Measurements from ENCODE around the gene PCDHA9.
A peak's percentile ranks its signal among the peaks of the same experiment; 100 is the strongest.
"Not testable (repeated sequence)": the region's sequence is repeated elsewhere in the genome, so short reads cannot be mapped to it uniquely, and the experiment has no call there.

Gene PCDHA9

DNA sequence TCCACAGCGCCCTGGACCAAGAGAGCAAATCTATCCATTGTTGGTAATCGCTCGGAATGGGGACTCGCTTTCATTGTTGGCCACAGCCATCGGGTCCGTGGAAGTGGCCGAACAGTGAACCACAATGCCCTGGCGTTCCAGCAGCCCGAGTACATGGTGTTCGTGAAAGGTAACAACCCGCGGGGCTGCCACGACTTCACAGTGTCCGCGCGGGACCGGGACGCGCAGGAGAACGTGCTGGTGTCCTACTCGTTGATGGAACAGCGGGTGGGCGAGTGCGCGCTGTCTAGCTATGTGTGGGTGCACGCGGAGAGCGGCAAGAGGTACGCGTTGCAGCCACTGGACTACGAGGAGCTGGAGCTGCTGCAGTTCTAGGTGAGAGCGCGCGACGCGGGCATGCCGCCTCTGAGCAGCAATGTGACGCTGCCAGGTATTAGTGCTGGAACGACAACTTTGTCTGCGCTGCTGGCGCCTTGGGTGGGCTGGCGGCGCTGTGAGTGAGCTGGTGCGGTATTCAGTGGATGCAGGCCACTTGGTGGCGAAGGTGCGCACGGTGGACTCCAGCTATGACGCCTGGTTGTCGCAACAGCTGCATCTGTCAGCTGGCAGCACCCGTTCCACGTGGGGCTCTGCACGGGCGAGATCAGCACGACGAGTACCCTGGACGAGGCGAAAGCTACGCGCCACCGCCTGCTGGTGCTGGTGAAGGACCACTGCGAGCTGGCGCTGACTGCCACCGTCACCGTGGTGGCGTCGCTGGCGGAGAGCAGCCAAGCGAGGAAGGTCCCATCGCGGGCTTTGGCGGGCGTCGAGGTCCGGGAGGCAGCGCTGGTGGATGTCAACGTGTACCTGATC lies 14.5 kb downstream of the PCDHA9 start:
- Histone ChIP-seq H3K9ac (ENCODE audit: low read length in 5 of 5) (no peak overlapping the region), H3K27ac (ENCODE audit: low read depth, low read length) (no peak overlapping the region), H3K27me3 (ENCODE audit: control insufficient read depth in 5 of 5, insufficient read depth in 4 of 5, low read length in 5 of 5) (peaks cover 0 to 13% (median 10%) of the 10 kb centered on the region in 5 donors), H3K4me1 (ENCODE audit: control insufficient read depth in 5 of 5, insufficient read depth in 5 of 5, low read length in 5 of 5) (no peaks in the 10 kb centered on the region), H3K36me3 (ENCODE audit: control insufficient read depth in 5 of 5, insufficient read depth in 5 of 5, low read length in 5 of 5) (no peaks in the 10 kb centered on the region), H3K4me3 (ENCODE audit: low read depth in 1 of 5, low read length in 5 of 5) (no peak overlapping the region), H3K9me3 (ENCODE audit: control insufficient read depth in 5 of 5, low read length in 5 of 5) (peaks cover 0 to 28% (median 21%) of the 10 kb centered on the region in 5 donors)

DNA sequence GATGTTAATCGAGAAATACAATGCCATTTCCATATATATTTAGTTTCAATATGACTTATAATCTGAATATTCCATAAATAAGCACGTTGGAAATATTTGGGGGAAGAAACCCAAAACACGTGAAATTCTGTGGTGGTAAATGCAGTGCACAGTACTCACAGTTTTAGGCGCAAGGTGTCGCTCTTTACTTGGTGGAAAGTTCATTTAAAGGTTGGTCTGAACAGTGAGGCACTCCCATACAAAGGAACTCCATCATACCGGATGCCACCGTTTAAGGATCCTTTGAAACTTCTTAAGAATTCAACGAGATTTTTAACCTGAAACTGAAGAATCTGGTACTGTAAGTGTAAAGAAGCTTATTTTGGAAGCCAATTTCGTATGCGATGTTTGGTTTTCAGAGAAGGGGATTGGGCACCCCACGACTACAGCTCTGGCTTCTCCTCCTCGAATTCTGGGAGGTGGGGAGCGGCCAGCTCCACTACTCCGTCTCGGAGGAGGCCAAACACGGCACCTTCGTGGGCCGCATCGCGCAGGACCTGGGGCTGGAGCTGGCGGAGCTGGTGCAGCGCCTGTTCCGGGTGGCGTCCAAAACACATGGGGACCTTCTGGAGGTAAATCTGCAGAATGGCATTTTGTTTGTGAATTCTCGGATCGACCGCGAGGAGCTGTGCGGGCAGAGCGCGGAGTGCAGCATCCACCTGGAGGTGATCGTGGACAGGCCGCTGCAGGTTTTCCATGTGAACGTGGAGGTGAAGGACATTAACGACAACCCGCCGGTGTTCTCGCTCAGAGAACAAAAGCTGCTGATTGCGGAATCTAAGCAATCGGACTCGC lies 20.8 kb downstream of the PCDHA9 start, which contains the start of gene PCDHA11:
Gene PCDHA11, plus strand, starts transcription at position 237 of the 834 bp plus-strand sequence. Its CDS starts 147 bp downstream, at position 384.
- no peaks in the 10 kb centered on the region for H3K36me3 ChIP-seq (ENCODE audit: control insufficient read depth in 5 of 5, insufficient read depth in 5 of 5, low read length in 5 of 5)
- no peaks in the 10 kb centered on the region for H3K4me1 ChIP-seq (ENCODE audit: control insufficient read depth in 5 of 5, insufficient read depth in 5 of 5, low read length in 5 of 5)
- H3K27me3 ChIP-seq (ENCODE audit: control insufficient read depth in 5 of 5, insufficient read depth in 4 of 5, low read length in 5 of 5), result peaks cover 0 to 13% (median 4%) of the 10 kb centered on the region in 5 donors
- H3K9ac ChIP-seq (ENCODE audit: low read length in 5 of 5), result no peak within 1 kb of the TSS
- peaks cover 2 to 23% (median 15%) of the 10 kb centered on the region in 5 donors for H3K9me3 ChIP-seq (ENCODE audit: control insufficient read depth in 5 of 5, low read length in 5 of 5)
- peak within 1 kb of the TSS in 3 of 5 donors; percentile 17 to 42 (median 22) for H3K4me3 ChIP-seq (ENCODE audit: low read depth in 1 of 5, low read length in 5 of 5)
- no peak within 1 kb of the TSS for H3K27ac ChIP-seq (ENCODE audit: low read depth, low read length)

DNA sequence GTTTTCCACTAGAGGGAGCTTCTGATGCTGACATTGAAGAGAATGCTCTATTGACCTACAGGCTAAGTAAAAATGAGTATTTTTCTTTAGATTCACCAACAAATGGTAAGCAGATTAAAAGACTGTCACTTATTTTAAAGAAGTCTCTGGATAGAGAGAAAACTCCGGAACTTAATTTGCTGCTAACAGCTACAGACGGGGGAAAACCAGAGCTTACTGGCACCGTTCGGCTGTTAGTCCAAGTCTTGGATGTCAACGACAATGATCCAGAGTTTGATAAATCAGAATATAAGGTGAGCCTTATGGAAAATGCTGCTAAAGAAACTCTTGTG lies 21.3 kb downstream of the PCDHA9 start:
- H3K27ac ChIP-seq (ENCODE audit: low read depth, low read length), result no peak overlapping the region
- no peaks in the 10 kb centered on the region for H3K36me3 ChIP-seq (ENCODE audit: control insufficient read depth in 5 of 5, insufficient read depth in 5 of 5, low read length in 5 of 5)
- no peaks in the 10 kb centered on the region for H3K4me1 ChIP-seq (ENCODE audit: control insufficient read depth in 5 of 5, insufficient read depth in 5 of 5, low read length in 5 of 5)
- H3K9me3 ChIP-seq (ENCODE audit: control insufficient read depth in 5 of 5, low read length in 5 of 5), result peaks cover 2 to 23% (median 15%) of the 10 kb centered on the region in 5 donors
- peak overlapping the region in 2 of 5 donors; percentile 22 to 27 for H3K4me3 ChIP-seq (ENCODE audit: low read depth in 1 of 5, low read length in 5 of 5)
- H3K27me3 ChIP-seq (ENCODE audit: control insufficient read depth in 5 of 5, insufficient read depth in 4 of 5, low read length in 5 of 5), result peaks cover 0 to 13% (median 4%) of the 10 kb centered on the region in 5 donors
- H3K9ac ChIP-seq (ENCODE audit: low read length in 5 of 5), result no peak overlapping the region

DNA sequence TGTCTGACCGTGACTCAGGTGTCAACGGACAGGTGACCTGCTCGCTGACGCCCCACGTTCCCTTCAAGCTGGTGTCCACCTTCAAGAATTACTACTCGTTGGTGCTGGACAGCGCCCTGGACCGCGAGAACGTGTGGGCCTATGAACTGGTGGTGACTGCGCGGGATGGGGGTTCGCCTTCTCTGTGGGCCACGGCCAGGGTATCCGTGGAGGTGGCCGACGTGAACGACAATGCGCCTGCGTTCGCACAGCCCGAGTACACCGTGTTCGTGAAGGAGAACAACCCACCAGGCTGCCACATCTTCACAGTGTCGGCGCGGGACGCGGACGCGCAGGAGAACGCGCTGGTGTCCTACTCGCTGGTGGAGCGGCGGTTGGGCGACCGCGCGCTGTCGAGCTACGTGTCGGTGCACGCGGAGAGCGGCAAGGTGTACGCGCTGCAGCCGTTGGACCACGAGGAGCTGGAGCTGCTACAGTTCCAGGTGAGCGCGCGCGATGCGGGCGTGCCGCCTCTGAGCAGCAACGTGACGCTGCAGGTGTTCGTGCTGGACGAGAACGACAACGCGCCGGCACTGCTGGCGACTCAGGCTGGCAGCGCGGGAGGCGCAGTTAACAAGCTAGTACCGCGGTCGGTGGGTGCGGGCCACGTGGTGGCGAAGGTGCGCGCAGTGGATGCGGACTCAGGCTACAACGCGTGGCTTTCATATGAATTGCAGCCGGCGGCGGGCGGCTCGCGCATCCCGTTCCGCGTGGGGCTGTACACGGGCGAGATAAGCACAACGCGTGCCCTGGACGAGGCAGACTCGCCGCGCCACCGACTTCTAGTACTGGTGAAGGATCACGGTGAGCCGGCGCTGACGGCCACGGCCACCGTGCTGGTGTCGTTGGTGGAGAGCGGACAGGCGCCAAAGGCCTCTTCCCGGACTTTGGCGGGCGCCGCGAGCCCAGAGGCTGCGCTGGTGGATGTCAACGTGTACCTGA lies 22.3 kb downstream of the PCDHA9 start:
- Histone ChIP-seq H3K9me3 (ENCODE audit: control insufficient read depth in 5 of 5, low read length in 5 of 5) (peaks cover 4 to 23% (median 18%) of the 10 kb centered on the region in 5 donors), H3K9ac (ENCODE audit: low read length in 5 of 5) (no peak overlapping the region), H3K4me1 (ENCODE audit: control insufficient read depth in 5 of 5, insufficient read depth in 5 of 5, low read length in 5 of 5) (no peaks in the 10 kb centered on the region), H3K36me3 (ENCODE audit: control insufficient read depth in 5 of 5, insufficient read depth in 5 of 5, low read length in 5 of 5) (no peaks in the 10 kb centered on the region), H3K27me3 (ENCODE audit: control insufficient read depth in 5 of 5, insufficient read depth in 4 of 5, low read length in 5 of 5) (peaks cover 0 to 16% (median 4%) of the 10 kb centered on the region in 5 donors), H3K4me3 (ENCODE audit: low read depth in 1 of 5, low read length in 5 of 5) (peak overlapping the region in 1 of 5 donors; percentile 25), H3K27ac (ENCODE audit: low read depth, low read length) (no peak overlapping the region)

GRCh38 chr5:140875085-140876065 lies 27.2 kb downstream of the PCDHA9 start, which contains the start of gene PCDHA12:
Gene PCDHA12 (plus strand): TSS chr5:140875308. CDS start chr5:140875473, 165 bp downstream.
- Histone ChIP-seq H3K27ac (ENCODE audit: low read depth, low read length) (no peak within 1 kb of the TSS), H3K27me3 (ENCODE audit: control insufficient read depth in 5 of 5, insufficient read depth in 4 of 5, low read length in 5 of 5) (peaks cover 0 to 23% (median 4%) of the 10 kb centered on the region in 5 donors), H3K9me3 (ENCODE audit: control insufficient read depth in 5 of 5, low read length in 5 of 5) (peaks cover 2 to 31% (median 25%) of the 10 kb centered on the region in 5 donors), H3K9ac (ENCODE audit: low read length in 5 of 5) (no peak within 1 kb of the TSS), H3K4me1 (ENCODE audit: control insufficient read depth in 5 of 5, insufficient read depth in 5 of 5, low read length in 5 of 5) (no peaks in the 10 kb centered on the region), H3K36me3 (ENCODE audit: control insufficient read depth in 5 of 5, insufficient read depth in 5 of 5, low read length in 5 of 5) (no peaks in the 10 kb centered on the region), H3K4me3 (ENCODE audit: low read depth in 1 of 5, low read length in 5 of 5) (peak within 1 kb of the TSS in 2 of 5 donors; percentile 14 to 21)

GRCh38 chr5:140876541-140877261 lies 28.5 kb downstream of the PCDHA9 start:
- peaks cover 2 to 21% (median 16%) of the 10 kb centered on the region in 5 donors for H3K9me3 ChIP-seq (ENCODE audit: control insufficient read depth in 5 of 5, low read length in 5 of 5)
- H3K4me1 ChIP-seq (ENCODE audit: control insufficient read depth in 5 of 5, insufficient read depth in 5 of 5, low read length in 5 of 5); H3K9ac ChIP-seq (ENCODE audit: low read length in 5 of 5); H3K27ac ChIP-seq (ENCODE audit: low read depth, low read length); H3K36me3 ChIP-seq (ENCODE audit: control insufficient read depth in 5 of 5, insufficient read depth in 5 of 5, low read length in 5 of 5); H3K4me3 ChIP-seq (ENCODE audit: low read depth in 1 of 5, low read length in 5 of 5): not testable (repeated sequence)
- H3K27me3 ChIP-seq (ENCODE audit: control insufficient read depth in 5 of 5, insufficient read depth in 4 of 5, low read length in 5 of 5), result peaks cover 0 to 17% (median 3%) of the 10 kb centered on the region in 5 donors

- Histone ChIP-seq H3K27me3 (ENCODE audit: control insufficient read depth in 5 of 5, insufficient read depth in 4 of 5, low read length in 5 of 5) (peaks cover 0 to 16% (median 3%) of the 10 kb centered on the region in 5 donors), H3K9ac (ENCODE audit: low read length in 5 of 5) (no peak overlapping the region), H3K4me1 (ENCODE audit: control insufficient read depth in 5 of 5, insufficient read depth in 5 of 5, low read length in 5 of 5) (peaks cover 0 to 5% (median 0%) of the 10 kb centered on the region in 5 donors), H3K27ac (ENCODE audit: low read depth, low read length) (no peak overlapping the region), H3K36me3 (ENCODE audit: control insufficient read depth in 5 of 5, insufficient read depth in 5 of 5, low read length in 5 of 5) (no peaks in the 10 kb centered on the region), H3K9me3 (ENCODE audit: control insufficient read depth in 5 of 5, low read length in 5 of 5) (peaks cover 2 to 21% (median 16%) of the 10 kb centered on the region in 5 donors), H3K4me3 (ENCODE audit: low read depth in 1 of 5, low read length in 5 of 5) (peak overlapping the region in 1 of 5 donors; percentile 7)
Observed at GRCh38 chr5:140877262-140877581, 29.0 kb downstream of the PCDHA9 start.

DNA sequence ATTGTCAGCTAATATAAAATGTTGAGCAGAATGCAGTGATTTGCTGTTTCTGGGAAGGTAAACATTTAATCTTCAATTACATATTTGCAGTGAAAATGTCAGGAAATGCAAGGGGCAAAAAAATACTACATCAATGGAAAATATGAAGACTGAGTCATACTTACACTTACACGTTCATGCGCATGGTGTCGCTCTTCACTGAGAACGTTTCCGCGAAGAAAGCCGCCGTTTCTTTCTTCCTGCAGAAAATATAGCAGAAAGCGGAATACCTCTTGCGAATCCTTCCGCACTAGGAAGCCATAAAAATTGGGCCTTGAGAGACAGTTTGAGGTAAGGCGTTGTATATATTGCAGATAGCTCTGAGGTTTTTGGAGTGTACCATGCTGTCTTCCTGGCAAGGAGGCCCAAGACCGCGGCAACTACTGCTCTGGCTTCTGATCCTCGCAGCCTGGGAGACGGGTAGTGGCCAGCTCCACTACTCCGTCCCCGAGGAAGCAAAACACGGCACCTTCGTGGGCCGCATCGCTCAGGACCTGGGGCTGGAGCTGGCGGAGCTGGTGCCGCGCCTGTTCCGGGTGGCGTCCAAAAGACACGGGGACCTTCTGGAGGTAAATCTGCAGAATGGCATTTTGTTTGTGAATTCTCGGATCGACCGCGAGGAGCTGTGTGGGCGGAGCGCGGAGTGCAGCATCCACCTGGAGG lies 33.9 kb downstream of the PCDHA9 start, which contains the start of gene PCDHA13:
Gene PCDHA13, plus strand, starts transcription at position 236 of the 702 bp plus-strand sequence. Its CDS starts 145 bp downstream, at position 381.
- no peak within 1 kb of the TSS for H3K9ac ChIP-seq (ENCODE audit: low read length in 5 of 5)
- peak within 1 kb of the TSS; percentile 27 to 69 (median 61) for H3K4me3 ChIP-seq (ENCODE audit: low read depth in 1 of 5, low read length in 5 of 5)

More for the DNA sequence above, 33.9 kb downstream of the PCDHA9 start, which contains the start of gene PCDHA13:
- Histone ChIP-seq H3K27me3 (ENCODE audit: control insufficient read depth in 5 of 5, insufficient read depth in 4 of 5, low read length in 5 of 5) (peaks cover 0 to 13% (median 4%) of the 10 kb centered on the region in 5 donors), H3K9me3 (ENCODE audit: control insufficient read depth in 5 of 5, low read length in 5 of 5) (peaks cover 2 to 30% (median 25%) of the 10 kb centered on the region in 5 donors), H3K36me3 (ENCODE audit: control insufficient read depth in 5 of 5, insufficient read depth in 5 of 5, low read length in 5 of 5) (no peaks in the 10 kb centered on the region), H3K4me1 (ENCODE audit: control insufficient read depth in 5 of 5, insufficient read depth in 5 of 5, low read length in 5 of 5) (peaks cover 0 to 9% (median 0%) of the 10 kb centered on the region in 5 donors), H3K27ac (ENCODE audit: low read depth, low read length) (no peak within 1 kb of the TSS)
